A549 (cell line): ENCODE data around the gene SCYGR3. TPM values are rescaled to one million over a fixed set of nuclear protein-coding genes. Genes with fewer than 3 reads are reported as not detected.

Source experiments
- ATAC-seq, 2 experiments: fragments of 200-7000 bp in 1 of 2; fragments of >200 bp in 1 of 2; cut with Nextera tagmentation in 1 of 2; cut with Tn5 transposase in 1 of 2; 3 replicates each; pipeline versions ENCODE4 v1.8.0 to v1.9.1; 2018 to 2020; ENCODE audit warnings: mild to moderate bottlenecking in 1 of 2, moderate library complexity in 1 of 2
- CTCF ChIA-PET: fragments of 300-600 bp; sonication (Branson Sonifier 250); formaldehyde crosslinking; extraction: SDS; loops from one replicate; lab custom pipeline; 2021; ENCODE audit warnings: antibody characterized with exemption, inconsistent platforms; lab: Yijun Ruan, JAX
- POLR2A ChIA-PET: fragments of 350-600 bp; formaldehyde crosslinking; extraction: SDS; loops from one replicate; lab custom pipeline; 2021; ENCODE audit warnings: antibody characterized with exemption, inconsistent platforms; lab: Yijun Ruan, JAX
- DNase-seq, 2 experiments: peaks; one replicate each; pipeline versions ENCODE4 v3.0.0 to v3.0.0-alpha.2; 2011 to 2016; ENCODE audit warnings: low read depth in 1 of 2, low spot score in 1 of 2
- FAIRE-seq: peaks from 2 replicates; lab custom pipeline; 2011; peaks lifted over from hg19 to GRCh38; lab: Jason Lieb, UNC
- H3K27ac ChIP-seq, 2 experiments: fragments of >200 bp; sonication (Bioruptor Twin); formaldehyde crosslinking; 3 replicates each; pipeline ENCODE4 v1.5.1; 2016 to 2017
- H3K4me1 ChIP-seq: fragments of >200 bp; sonication (Bioruptor Twin); formaldehyde crosslinking; 3 replicates; pipeline ENCODE4 v1.6.1; 2016
- H3K4me2 ChIP-seq: fragments of >200 bp; sonication (Bioruptor Twin); formaldehyde crosslinking; 3 replicates; pipeline ENCODE4 v1.6.1; 2016
- H3K4me3 ChIP-seq: fragments of >200 bp; sonication (Bioruptor Twin); formaldehyde crosslinking; 3 replicates; pipeline ENCODE4 v1.5.1; 2016
- H3K9me3 ChIP-seq: fragments of >200 bp; sonication (Bioruptor Twin); formaldehyde crosslinking; 3 replicates; pipeline ENCODE4 v1.6.1; 2016
- ATOH8 ChIP-seq: fragments of 250-450 bp; sonication (Bioruptor Pico); IDR thresholded peaks from 2 replicates; pipeline ENCODE4 v1.5.0; 2020; ENCODE audit warnings: low read depth, mild to moderate bottlenecking, moderate library complexity
- BCL3 ChIP-seq: fragments of >200 bp; sonication (Bioruptor Twin); formaldehyde crosslinking; IDR thresholded peaks from 3 replicates; pipeline ENCODE4 v1.6.1; 2016
- BHLHE40 ChIP-seq: IDR thresholded peaks from 2 replicates; pipeline ENCODE4 v1.6.1; 2012; ENCODE audit warnings: low read depth, low read length, inconsistent platforms
- CBX2 ChIP-seq: fragments of 200-600 bp; sonication (generic); IDR thresholded peaks from 2 replicates; pipeline ENCODE4 v1.6.1; 2016; ENCODE audit warnings: low read depth, mild to moderate bottlenecking, borderline replicate concordance
- CEBPB ChIP-seq, 2 experiments: fragments of >200 bp in 1 of 2; sonication (Bioruptor Twin) in 1 of 2; formaldehyde crosslinking in 1 of 2; IDR thresholded peaks; 2 replicates each; pipeline ENCODE4 v1.6.1; 2012 to 2016
- CHD4 ChIP-seq: fragments of 200-600 bp; sonication (generic); IDR thresholded peaks from 2 replicates; pipeline ENCODE4 v1.6.1; 2016; ENCODE audit warnings: antibody characterized with exemption, mild to moderate bottlenecking, borderline replicate concordance
- EHMT2 ChIP-seq: fragments of 200-600 bp; sonication (generic); IDR thresholded peaks from 2 replicates; pipeline ENCODE4 v1.6.1; 2016; ENCODE audit warnings: antibody characterized with exemption, low read depth, mild to moderate bottlenecking, moderate library complexity
- FOSB ChIP-seq: fragments of 250-450 bp; sonication (Bioruptor Pico); IDR thresholded peaks from 2 replicates; pipeline ENCODE4 v1.5.0; 2020; ENCODE audit warnings: mild to moderate bottlenecking, moderate library complexity
- FOSL2 ChIP-seq, 2 experiments: fragments of 450-650 bp in 1 of 2; fragments of >200 bp in 1 of 2; sonication (Bioruptor Twin) in 1 of 2; formaldehyde crosslinking; IDR thresholded peaks; 2 replicates each; pipeline versions ENCODE4 v1.5.0 to v1.6.1; 2016 to 2020; ENCODE audit warnings: mild to moderate bottlenecking in 1 of 2, moderate library complexity in 1 of 2
- FOXS1 ChIP-seq: fragments of 250-450 bp; sonication (Bioruptor Pico); IDR thresholded peaks from 2 replicates; pipeline ENCODE4 v1.5.0; 2020; ENCODE audit warnings: mild to moderate bottlenecking, moderate library complexity
- HDAC2 ChIP-seq: fragments of 200-600 bp; sonication (generic); IDR thresholded peaks from 2 replicates; pipeline ENCODE4 v1.6.1; 2016
- HOXA7 ChIP-seq: fragments of 250-450 bp; sonication (Bioruptor Pico); IDR thresholded peaks from 2 replicates; pipeline ENCODE4 v1.5.0; 2020; ENCODE audit warnings: mild to moderate bottlenecking, moderate library complexity
- JUN ChIP-seq, 2 experiments: fragments of >200 bp; sonication (Bioruptor Twin); formaldehyde crosslinking; IDR thresholded peaks; 2 replicates in 1 of 2; 3 replicates in 1 of 2; pipeline ENCODE4 v1.6.1; 2016 to 2017
- JUNB ChIP-seq: fragments of >200 bp; sonication (Bioruptor Twin); formaldehyde crosslinking; IDR thresholded peaks from 2 replicates; pipeline ENCODE4 v1.6.1; 2016
- KDM1A ChIP-seq: fragments of 200-600 bp; sonication (generic); IDR thresholded peaks from 2 replicates; pipeline ENCODE4 v1.6.1; 2016; ENCODE audit warnings: low read depth, mild to moderate bottlenecking
- KDM5A ChIP-seq: fragments of 200-600 bp; sonication (generic); IDR thresholded peaks from 2 replicates; pipeline ENCODE4 v1.6.1; 2016; ENCODE audit warnings: antibody characterized with exemption, mild to moderate bottlenecking
- MAFK ChIP-seq: fragments of 450-650 bp; IDR thresholded peaks from 2 replicates; pipeline ENCODE4 v1.6.1; 2014; ENCODE audit not compliant: partially characterized antibody
- MYC ChIP-seq: IDR thresholded peaks from 2 replicates; pipeline ENCODE4 v1.6.1; 2012; ENCODE audit warnings: mild to moderate bottlenecking, inconsistent platforms, low read length, improper control_type of control experiment, borderline replicate concordance
- NPAS2 ChIP-seq: fragments of 250-450 bp; sonication (Bioruptor Pico); IDR thresholded peaks from 2 replicates; pipeline ENCODE4 v1.8.0; 2022; ENCODE audit warnings: mild to moderate bottlenecking, moderate library complexity, borderline replicate concordance
- NR3C1 ChIP-seq: fragments of >200 bp; sonication (Bioruptor Twin); formaldehyde crosslinking; IDR thresholded peaks from 3 replicates; pipeline ENCODE4 v1.6.1; 2017
- PHF8 ChIP-seq: fragments of 200-600 bp; sonication (generic); IDR thresholded peaks from 2 replicates; pipeline ENCODE4 v1.6.1; 2016; ENCODE audit warnings: low read depth, mild to moderate bottlenecking, antibody characterized with exemption, moderate library complexity, borderline replicate concordance
- POLR2A ChIP-seq: IDR thresholded peaks from 2 replicates; pipeline ENCODE4 v1.6.1; 2012; ENCODE audit warnings: mild to moderate bottlenecking, low read length
- RAD21 ChIP-seq, 2 experiments: fragments of >200 bp in 1 of 2; sonication (Bioruptor Twin) in 1 of 2; formaldehyde crosslinking in 1 of 2; IDR thresholded peaks in 1 of 2; conservative IDR thresholded peaks in 1 of 2; 2 replicates in 1 of 2; 3 replicates in 1 of 2; pipeline ENCODE4 v1.6.1; 2012 to 2018; ENCODE audit warnings: inconsistent platforms in 1 of 2
- RARB ChIP-seq: fragments of 250-450 bp; sonication (Bioruptor Pico); IDR thresholded peaks from 2 replicates; pipeline ENCODE4 v1.8.0; 2021; ENCODE audit warnings: mild to moderate bottlenecking, moderate library complexity
- RFX5 ChIP-seq: fragments of 450-650 bp; IDR thresholded peaks from 2 replicates; pipeline ENCODE4 v1.7.1; 2014; ENCODE audit warnings: antibody characterized with exemption, mild to moderate bottlenecking, moderate library complexity
- RNF2 ChIP-seq: fragments of 200-600 bp; sonication (generic); IDR thresholded peaks from 2 replicates; pipeline ENCODE4 v1.6.1; 2016; ENCODE audit warnings: low read depth, mild to moderate bottlenecking, antibody characterized with exemption, moderate library complexity, borderline replicate concordance
- TFCP2L1 ChIP-seq: fragments of 250-450 bp; sonication (Bioruptor Pico); IDR thresholded peaks from 2 replicates; pipeline ENCODE4 v1.5.0; 2021; ENCODE audit warnings: mild to moderate bottlenecking
- USF2 ChIP-seq: fragments of 450-650 bp; IDR thresholded peaks from 2 replicates; pipeline ENCODE4 v1.6.1; 2014; ENCODE audit warnings: antibody characterized with exemption
- ZC3H11A ChIP-seq: fragments of 450-650 bp; IDR thresholded peaks from 2 replicates; pipeline ENCODE4 v1.6.1; 2014; ENCODE audit warnings: antibody characterized with exemption, mild to moderate bottlenecking
- WGBS: methylation state at CpG from one replicate; pipeline ENCODE4 v1.1.6; 2017; ENCODE audit errors: missing lambda C conversion rate; 5-methylcytosine and 5-hydroxymethylcytosine counted together
- polyA plus RNA-seq, 4 experiments: library from polyadenylated mRNA; depleted of rRNA in 3 of 4; stranded (reverse); fragments of >200 nt; fragmentation: RNase III in 1 of 4; extraction: RNeasy Plus Mini Kit Qiagen cat#74134 plus additional on column Dnase treatment in 1 of 4; gene quantifications; 2 replicates in 3 of 4; 3 replicates in 1 of 4; pipeline ENCODE4 v1.2.3, GENCODE V29; 2011 to 2017
- TF ChIP-seq, protein P1 (sequence below): IDR thresholded peaks from 2 replicates; pipeline ENCODE4 v1.6.1; 2012
- TF ChIP-seq, protein P2 (sequence below): fragments of 150-350 bp; IDR thresholded peaks from 2 replicates; pipeline ENCODE4 v1.6.1; 2014; ENCODE audit warnings: low read depth, mild to moderate bottlenecking, low read length
- TF ChIP-seq, protein P3 (sequence below): fragments of >200 bp; sonication (Bioruptor Twin); formaldehyde crosslinking; IDR thresholded peaks from 3 replicates; pipeline ENCODE4 v1.5.1; 2016

SCYGR3 gene
- polyA plus RNA-seq, 2 of the 4 experiments (the other 2 are of a cell fraction): not detected

DNA sequence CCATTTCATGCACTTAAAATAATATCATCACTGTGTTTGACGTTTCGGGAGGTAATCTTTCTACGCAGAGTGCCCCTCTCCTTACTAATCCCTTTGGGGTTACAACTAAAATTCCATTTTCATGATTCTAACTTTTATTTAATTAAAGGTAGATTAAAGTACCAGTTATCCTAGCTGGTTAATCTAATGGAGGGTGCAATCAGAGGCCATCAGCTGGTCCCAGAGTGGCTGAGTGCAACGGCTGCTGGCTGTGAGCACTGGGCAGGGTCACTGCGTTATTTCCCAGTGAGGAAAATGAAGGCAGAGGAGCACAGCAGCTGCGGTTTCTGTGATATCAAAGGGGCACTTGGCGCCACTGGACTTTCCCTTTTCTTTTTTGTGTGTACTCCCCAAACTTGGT lies 14.8 kb upstream of the SCYGR3 start:
- 74% methylated on average over 7 of the region's 7 CpGs for WGBS
- Histone ChIP-seq H3K4me1 (no peaks in the 10 kb centered on the region), H3K4me2 (no peak overlapping the region), H3K4me3 (no peak overlapping the region), H3K27ac (no peak overlapping the region), H3K9me3 (no peaks in the 10 kb centered on the region)
- DNase-seq: no peak
- ChIA-PET CTCF (interaction anchor here (0.9 to 1.2 kb wide), 2 partner anchors 20 to 29 kb away, joined by 3 read pairs; no protein-coding TSS in a partner anchor), POLR2A (no interaction called here)
- ATAC-seq: no peak
- TF ChIP-seq ATOH8 (CRISPR knock-in tag) (no peak), RFX5 (no peak), KDM5A (no peak), FOSL2 (IDR thresholded peaks at IDR 0.05) (no peak), FOSL2 (CRISPR knock-in tag; IDR thresholded peaks at IDR 0.05) (no peak), NPAS2 (no peak), RNF2 (no peak), CBX2 (no peak), HOXA7 (CRISPR knock-in tag) (no peak), RAD21 (conservative IDR thresholded peaks at IDR 0.05 in 1 of 2, IDR thresholded peaks at IDR 0.05 in 1 of 2) (no peak), RARB (CRISPR knock-in tag) (no peak), BCL3 (no peak), FOXS1 (CRISPR knock-in tag) (no peak), CHD4 (no peak), JUNB (no peak), KDM1A (no peak), BHLHE40 (no peak)
- TF ChIP-seq, protein P1, sequence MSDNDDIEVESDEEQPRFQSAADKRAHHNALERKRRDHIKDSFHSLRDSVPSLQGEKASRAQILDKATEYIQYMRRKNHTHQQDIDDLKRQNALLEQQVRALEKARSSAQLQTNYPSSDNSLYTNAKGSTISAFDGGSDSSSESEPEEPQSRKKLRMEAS: no peak
- TF ChIP-seq, protein P2, sequence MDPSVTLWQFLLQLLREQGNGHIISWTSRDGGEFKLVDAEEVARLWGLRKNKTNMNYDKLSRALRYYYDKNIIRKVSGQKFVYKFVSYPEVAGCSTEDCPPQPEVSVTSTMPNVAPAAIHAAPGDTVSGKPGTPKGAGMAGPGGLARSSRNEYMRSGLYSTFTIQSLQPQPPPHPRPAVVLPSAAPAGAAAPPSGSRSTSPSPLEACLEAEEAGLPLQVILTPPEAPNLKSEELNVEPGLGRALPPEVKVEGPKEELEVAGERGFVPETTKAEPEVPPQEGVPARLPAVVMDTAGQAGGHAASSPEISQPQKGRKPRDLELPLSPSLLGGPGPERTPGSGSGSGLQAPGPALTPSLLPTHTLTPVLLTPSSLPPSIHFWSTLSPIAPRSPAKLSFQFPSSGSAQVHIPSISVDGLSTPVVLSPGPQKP: no peak
- TF ChIP-seq, protein P3, sequence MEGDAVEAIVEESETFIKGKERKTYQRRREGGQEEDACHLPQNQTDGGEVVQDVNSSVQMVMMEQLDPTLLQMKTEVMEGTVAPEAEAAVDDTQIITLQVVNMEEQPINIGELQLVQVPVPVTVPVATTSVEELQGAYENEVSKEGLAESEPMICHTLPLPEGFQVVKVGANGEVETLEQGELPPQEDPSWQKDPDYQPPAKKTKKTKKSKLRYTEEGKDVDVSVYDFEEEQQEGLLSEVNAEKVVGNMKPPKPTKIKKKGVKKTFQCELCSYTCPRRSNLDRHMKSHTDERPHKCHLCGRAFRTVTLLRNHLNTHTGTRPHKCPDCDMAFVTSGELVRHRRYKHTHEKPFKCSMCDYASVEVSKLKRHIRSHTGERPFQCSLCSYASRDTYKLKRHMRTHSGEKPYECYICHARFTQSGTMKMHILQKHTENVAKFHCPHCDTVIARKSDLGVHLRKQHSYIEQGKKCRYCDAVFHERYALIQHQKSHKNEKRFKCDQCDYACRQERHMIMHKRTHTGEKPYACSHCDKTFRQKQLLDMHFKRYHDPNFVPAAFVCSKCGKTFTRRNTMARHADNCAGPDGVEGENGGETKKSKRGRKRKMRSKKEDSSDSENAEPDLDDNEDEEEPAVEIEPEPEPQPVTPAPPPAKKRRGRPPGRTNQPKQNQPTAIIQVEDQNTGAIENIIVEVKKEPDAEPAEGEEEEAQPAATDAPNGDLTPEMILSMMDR: no peak
- TF ChIP-seq, all 56 proteins: peak for 0
- no peak for FAIRE-seq

DNA sequence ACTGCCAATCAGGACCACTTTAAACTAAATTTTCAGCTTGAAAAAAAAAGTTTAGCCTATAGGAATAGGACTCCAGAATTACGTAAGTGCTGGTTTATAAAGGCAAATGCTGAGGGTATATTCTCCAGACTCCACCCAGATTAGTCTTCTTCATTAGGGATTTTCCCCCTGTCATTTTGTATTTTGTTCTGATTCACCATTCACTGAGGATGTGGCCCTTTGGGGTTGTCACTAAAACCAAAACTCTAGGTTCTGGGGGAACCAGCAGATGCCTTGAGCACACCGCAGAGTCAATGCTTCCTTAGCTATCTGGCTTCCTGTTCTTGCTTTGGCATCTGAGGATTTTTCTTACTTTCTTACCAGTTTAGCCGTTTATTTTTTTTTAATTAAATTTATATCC lies 13.1 kb upstream of the SCYGR3 start:
- CTCF ChIA-PET: interaction anchor here (1.0 kb wide), 1 partner anchor 15 kb away, joined by 4 read pairs; no protein-coding TSS in a partner anchor
- H3K4me1 ChIP-seq: 0 out of 3 replicates have a peak, but pooled peaks cover 3% of the 10 kb centered on the region
- WGBS: 79% methylated on average over 3 of the region's 3 CpGs
- no peak overlapping the region for H3K4me2 ChIP-seq
- TF ChIP-seq MYC (no peak), PHF8 (no peak), CEBPB (IDR thresholded peaks at IDR 0.05) (no peak), HDAC2 (no peak), NR3C1 (no peak), TFCP2L1 (CRISPR knock-in tag) (no peak), FOSB (CRISPR knock-in tag) (no peak), MAFK (no peak), ZC3H11A (no peak), EHMT2 (no peak), USF2 (no peak), BHLHE40 (no peak), POLR2A (no peak), CBX2 (no peak), JUN (IDR thresholded peaks at IDR 0.05) (no peak)
- no peak overlapping the region for H3K27ac ChIP-seq
- no peak overlapping the region for H3K4me3 ChIP-seq
- POLR2A ChIA-PET: no interaction called here
- H3K9me3 ChIP-seq: no peaks in the 10 kb centered on the region
- DNase-seq: no peak
- FAIRE-seq: no peak
- no peak for ATAC-seq
